ENCODE data around the gene FRMPD1.

GRCh38 chr9:37769995-37770394 lies 119.2 kb downstream of the FRMPD1 start:
- TF ChIP-seq CTCF (IDR thresholded peaks at IDR 0.05) (no peak), POLR2A (IDR thresholded peaks at IDR 0.05) (no peak), EP300 (IDR thresholded peaks at IDR 0.05) (no peak)

Measured in ovary (tissue), 3 donors.